KMS-11 (cell line): ENCODE measurements around the gene ISL1.
A peak's percentile ranks its signal among the peaks of the same experiment; 100 is the strongest.

Experiments used
- H2AFZ ChIP-seq: fragments of 200-600 bp; sonication (generic); 2 replicates; pipeline ENCODE4 v1.6.1; 2016; ENCODE audit warnings: antibody characterized with exemption, mixed run types, low read depth
- H3K27ac ChIP-seq: fragments of 200-600 bp; sonication (generic); 2 replicates; pipeline ENCODE4 v1.6.1; 2016; ENCODE audit warnings: mild to moderate bottlenecking, mixed run types
- H3K27me3 ChIP-seq: fragments of 200-600 bp; sonication (generic); 2 replicates; pipeline ENCODE4 v1.6.1; 2017; ENCODE audit warnings: mild to moderate bottlenecking, low read depth, mixed run types, moderate library complexity; ENCODE audit not compliant: insufficient read depth
- H3K36me3 ChIP-seq: fragments of 200-600 bp; sonication (generic); 2 replicates; pipeline ENCODE4 v1.6.1; 2017; ENCODE audit warnings: mild to moderate bottlenecking, mixed run types; ENCODE audit not compliant: insufficient read depth
- H3K4me1 ChIP-seq: fragments of 200-600 bp; sonication (generic); 2 replicates; pipeline ENCODE4 v1.6.1; 2016; ENCODE audit warnings: mild to moderate bottlenecking, low read depth, mixed run types; ENCODE audit not compliant: poor library complexity, severe bottlenecking
- H3K4me2 ChIP-seq: fragments of 200-600 bp; sonication (generic); 2 replicates; pipeline ENCODE4 v1.7.0; 2016; ENCODE audit warnings: mild to moderate bottlenecking, mixed run types
- H3K4me3 ChIP-seq: fragments of 200-600 bp; sonication (generic); IDR thresholded peaks from 2 replicates; pipeline ENCODE4 v1.6.1; 2017; ENCODE audit warnings: low read depth, low read length, mixed read lengths; ENCODE audit not compliant: insufficient read depth
- H3K79me2 ChIP-seq: fragments of 200-600 bp; sonication (generic); 2 replicates; pipeline ENCODE4 v1.6.1; 2016; ENCODE audit warnings: low read depth, mixed run types; ENCODE audit not compliant: insufficient read depth
- H3K9ac ChIP-seq: fragments of 200-600 bp; sonication (generic); 2 replicates; pipeline ENCODE4 v1.6.1; 2016; ENCODE audit warnings: mild to moderate bottlenecking, mixed run types
- H4K20me1 ChIP-seq: fragments of 200-600 bp; sonication (generic); 2 replicates; pipeline ENCODE4 v1.6.1; 2016; ENCODE audit warnings: mild to moderate bottlenecking, mixed run types; ENCODE audit not compliant: insufficient read depth
- CTCF ChIP-seq: fragments of 200-600 bp; sonication (generic); conservative IDR thresholded peaks from 2 replicates; pipeline ENCODE4 v1.6.1; 2017; ENCODE audit warnings: low read depth, mild to moderate bottlenecking, antibody characterized with exemption, low read length, moderate library complexity, mixed read lengths

Gene ISL1

GRCh38 chr5:51376509-51376908 is 6.7 kb upstream of the ISL1 start:
- H4K20me1 ChIP-seq: no peaks in the 10 kb centered on the region
- H3K79me2 ChIP-seq: no peaks in the 10 kb centered on the region
- H3K36me3 ChIP-seq: no peaks in the 10 kb centered on the region
- H3K27me3 ChIP-seq: no peaks in the 10 kb centered on the region
- no peak overlapping the region for H2AFZ ChIP-seq
- H3K4me2 ChIP-seq: no peak overlapping the region
- peaks cover 34% of the 10 kb centered on the region for H3K4me1 ChIP-seq
- no peak overlapping the region for H3K27ac ChIP-seq
- H3K4me3 ChIP-seq: no peak overlapping the region
- no peak overlapping the region for H3K9ac ChIP-seq
- TF ChIP-seq CTCF: no peak

DNA sequence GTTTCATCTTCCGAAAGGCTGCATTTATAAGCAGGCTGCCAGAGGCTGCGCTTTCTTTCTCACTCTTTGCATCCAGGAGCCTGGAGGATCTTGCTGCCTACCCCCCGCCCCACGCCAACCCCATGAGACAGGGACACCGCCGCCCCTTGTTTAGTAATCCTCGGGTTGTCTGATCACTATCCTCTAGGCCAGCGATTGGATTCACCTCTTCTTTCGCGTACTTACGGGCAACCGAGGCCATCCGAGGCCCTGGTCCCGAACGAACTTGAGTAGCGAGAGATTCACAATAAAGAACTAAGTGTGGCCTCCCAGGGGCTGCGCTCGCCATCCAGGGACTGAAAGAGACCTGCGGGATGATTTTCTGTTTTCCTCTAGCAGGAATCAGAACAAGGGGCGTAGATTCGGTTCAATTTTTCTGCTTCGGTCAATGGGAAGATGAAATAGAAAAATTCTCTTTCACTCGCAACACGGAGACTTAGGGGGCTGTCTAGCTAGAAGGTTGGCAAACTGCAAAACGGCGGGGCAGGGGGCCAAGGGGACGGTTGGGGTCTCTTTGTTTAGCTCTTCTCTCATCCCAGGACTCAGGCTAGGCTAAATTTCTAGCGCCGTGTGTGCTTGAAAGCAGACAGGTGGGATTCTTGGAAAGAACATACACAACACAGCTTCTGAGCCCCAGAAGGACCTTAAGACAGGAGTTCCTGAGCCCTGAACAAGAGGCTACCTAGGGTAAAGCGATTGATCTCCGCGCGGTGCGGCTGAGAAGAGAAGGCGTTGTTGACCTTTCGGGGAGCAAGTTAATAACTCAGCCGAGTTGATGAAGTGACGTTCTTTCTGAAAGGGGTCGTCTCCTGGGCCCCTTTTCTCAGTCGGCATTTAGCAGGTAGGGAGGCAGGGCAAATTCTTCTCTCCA is 5.8 kb upstream of the ISL1 start:
- peaks cover 34% of the 10 kb centered on the region for H3K4me1 ChIP-seq
- no peaks in the 10 kb centered on the region for H3K36me3 ChIP-seq
- H3K4me2 ChIP-seq: no peak overlapping the region
- H3K27ac ChIP-seq: no peak overlapping the region
- TF ChIP-seq CTCF: no peak
- no peaks in the 10 kb centered on the region for H3K27me3 ChIP-seq
- H3K79me2 ChIP-seq: no peaks in the 10 kb centered on the region
- H3K9ac ChIP-seq: no peak overlapping the region
- H3K4me3 ChIP-seq: no peak overlapping the region
- H4K20me1 ChIP-seq: no peaks in the 10 kb centered on the region
- H2AFZ ChIP-seq: no peak overlapping the region

- Histone ChIP-seq H3K4me1 (peaks cover 34% of the 10 kb centered on the region), H3K36me3 (no peaks in the 10 kb centered on the region), H3K27me3 (no peaks in the 10 kb centered on the region), H3K27ac (no peak overlapping the region; the same call in 1 of the 2 replicates), H3K79me2 (no peaks in the 10 kb centered on the region), H3K4me3 (no peak overlapping the region), H2AFZ (no peak overlapping the region), H3K9ac (no peak overlapping the region; the same call in 1 of the 2 replicates), H3K4me2 (peak overlapping the region; percentile 78), H4K20me1 (no peaks in the 10 kb centered on the region)
- no peak for TF ChIP-seq CTCF
Measured at GRCh38 chr5:51378061-51378409, 5.2 kb upstream of the ISL1 start.

- no peak for TF ChIP-seq CTCF
- Histone ChIP-seq H3K27ac (peak overlapping the region; percentile 55), H3K4me3 (no peak overlapping the region), H3K79me2 (no peaks in the 10 kb centered on the region), H3K36me3 (no peaks in the 10 kb centered on the region), H3K4me1 (peaks cover 34% of the 10 kb centered on the region), H3K4me2 (peak overlapping the region; percentile 78), H3K9ac (peak overlapping the region; percentile 43; the same call in 1 of the 2 replicates), H2AFZ (peak overlapping the region; percentile 70), H4K20me1 (no peaks in the 10 kb centered on the region), H3K27me3 (no peaks in the 10 kb centered on the region)
Measured at GRCh38 chr5:51378448-51379330, 4.6 kb upstream of the ISL1 start.
